Upper lobe of right lung (tissue), 1 donor: ENCODE measurements around the gene RGS3. TPM values are rescaled to one million over a fixed set of nuclear protein-coding genes. Genes with fewer than 3 reads are reported as not detected.
A peak's percentile ranks its signal among the peaks of the same experiment; 100 is the strongest.
"Not testable (repeated sequence)": the region's sequence is repeated elsewhere in the genome, so short reads cannot be mapped to it uniquely, and the experiment has no call there.

ENCODE experiments used
- ATAC-seq: fragments of 200-7000 bp; cut with Tn5 transposase; one replicate; pipeline ENCODE4 v1.9.1; 2020; ENCODE audit warnings: mild to moderate bottlenecking, moderate library complexity
- DNase-seq: peaks from one replicate; pipeline ENCODE4 v3.0.0-alpha.2; 2020
- H3K27ac ChIP-seq: fragments of 200-600 bp; one replicate; pipeline ENCODE4 v1.8.0; 2022
- H3K27me3 ChIP-seq: fragments of 200-600 bp; one replicate; pipeline ENCODE4 v1.8.0; 2022; ENCODE audit warnings: mild to moderate bottlenecking
- H3K36me3 ChIP-seq: fragments of 200-600 bp; one replicate; pipeline ENCODE4 v1.8.0; 2022
- H3K4me1 ChIP-seq: fragments of 200-600 bp; one replicate; pipeline ENCODE4 v1.8.0; 2022
- H3K4me3 ChIP-seq: fragments of 200-600 bp; one replicate; pipeline ENCODE4 v1.8.0; 2022; ENCODE audit warnings: mild to moderate bottlenecking
- H3K9me3 ChIP-seq: fragments of 200-600 bp; one replicate; pipeline ENCODE4 v1.8.0; 2022
- intact Hi-C: fragments of 100-400 bp; cut with DNase I; formaldehyde crosslinking; loops from one replicate; pipeline ENCODE4 v1.11.0; 2022
- total RNA-seq: library from RNA; stranded (reverse); fragmentation: NEBNext Ultra II Directional; extraction: Animal tissue kit (Norgen Biotek cat#: 25700); gene quantifications from one replicate; pipeline ENCODE4 v1.2.1, GENCODE V29; 2021
- TF ChIP-seq, protein P1 (sequence below): fragments of 200-600 bp; IDR thresholded peaks from one replicate; pipeline ENCODE4 v1.8.0; 2022; ENCODE audit warnings: antibody characterized with exemption
- donor health status: DM: no; HTN: yes; CAD: no; lungs with severe emphysema.

RGS3 gene
- total RNA-seq, 1 donor from 2014 or later = 71.1 TPM

DNA sequence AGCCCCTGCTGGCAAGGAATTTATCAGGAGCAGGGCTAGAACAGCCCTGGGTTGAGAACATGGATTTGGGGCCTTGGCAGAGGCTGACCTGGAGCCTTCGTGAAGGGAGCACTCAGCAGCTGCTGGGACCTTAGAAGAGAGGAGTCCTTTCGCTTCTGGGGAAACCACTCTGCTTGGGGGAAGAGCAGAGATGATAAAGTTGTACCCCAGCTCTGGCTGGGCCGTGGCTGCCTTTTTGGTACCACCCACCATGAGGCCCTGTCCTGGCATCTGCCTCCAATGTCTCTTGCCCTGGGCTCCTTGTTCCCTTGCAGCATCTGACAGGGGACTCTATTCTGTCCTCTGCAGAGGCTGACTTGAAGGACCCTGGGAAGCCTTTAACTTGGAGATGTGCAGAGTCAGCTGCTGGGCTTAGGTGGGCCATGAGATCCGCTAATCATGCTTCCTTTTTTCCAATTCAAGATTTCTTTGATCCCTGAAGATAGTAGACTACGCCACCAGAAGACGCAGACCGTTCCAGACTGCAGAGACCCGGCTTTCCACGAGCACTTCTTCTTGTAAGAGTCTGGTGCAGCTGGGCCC, 20.2 kb downstream of the RGS3 start:
- ATAC-seq (no peak), DNase-seq (no peak)
- TF ChIP-seq, protein P1, sequence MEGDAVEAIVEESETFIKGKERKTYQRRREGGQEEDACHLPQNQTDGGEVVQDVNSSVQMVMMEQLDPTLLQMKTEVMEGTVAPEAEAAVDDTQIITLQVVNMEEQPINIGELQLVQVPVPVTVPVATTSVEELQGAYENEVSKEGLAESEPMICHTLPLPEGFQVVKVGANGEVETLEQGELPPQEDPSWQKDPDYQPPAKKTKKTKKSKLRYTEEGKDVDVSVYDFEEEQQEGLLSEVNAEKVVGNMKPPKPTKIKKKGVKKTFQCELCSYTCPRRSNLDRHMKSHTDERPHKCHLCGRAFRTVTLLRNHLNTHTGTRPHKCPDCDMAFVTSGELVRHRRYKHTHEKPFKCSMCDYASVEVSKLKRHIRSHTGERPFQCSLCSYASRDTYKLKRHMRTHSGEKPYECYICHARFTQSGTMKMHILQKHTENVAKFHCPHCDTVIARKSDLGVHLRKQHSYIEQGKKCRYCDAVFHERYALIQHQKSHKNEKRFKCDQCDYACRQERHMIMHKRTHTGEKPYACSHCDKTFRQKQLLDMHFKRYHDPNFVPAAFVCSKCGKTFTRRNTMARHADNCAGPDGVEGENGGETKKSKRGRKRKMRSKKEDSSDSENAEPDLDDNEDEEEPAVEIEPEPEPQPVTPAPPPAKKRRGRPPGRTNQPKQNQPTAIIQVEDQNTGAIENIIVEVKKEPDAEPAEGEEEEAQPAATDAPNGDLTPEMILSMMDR = no peak
- Histone ChIP-seq H3K27ac (no peak overlapping the region), H3K36me3 (no peaks in the 10 kb centered on the region), H3K4me1 (peaks cover 9% of the 10 kb centered on the region), H3K27me3 (no peaks in the 10 kb centered on the region), H3K9me3 (no peaks in the 10 kb centered on the region), H3K4me3 (no peak overlapping the region)
- intact Hi-C loops = no loop called here

GRCh38 chr9:113484258-113484730, 20.8 kb downstream of the RGS3 start:
- no peak for ATAC-seq
- H3K4me3 ChIP-seq = no peak overlapping the region

DNA sequence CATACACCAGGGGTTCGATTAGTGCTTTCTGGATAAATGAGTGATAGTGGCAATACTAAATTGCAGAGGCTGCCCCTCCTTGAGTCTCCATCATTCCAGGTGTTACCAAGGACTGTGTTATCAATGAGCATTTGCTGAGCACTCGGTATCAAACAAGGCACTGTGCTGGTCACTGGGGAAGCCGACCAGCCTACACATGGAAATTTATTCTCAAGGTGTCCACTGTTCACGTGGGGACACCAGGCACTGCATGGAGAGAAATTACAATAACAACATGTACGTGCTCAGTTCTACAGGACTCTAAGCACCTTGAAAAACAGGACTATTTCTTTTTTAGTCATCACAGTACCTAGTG, 22.2 kb downstream of the RGS3 start:
- intact Hi-C loops = no loop called here
- TF ChIP-seq, protein P1 = no peak
- DNase-seq (no peak), ATAC-seq (no peak)
- no peaks in the 10 kb centered on the region for H3K36me3 ChIP-seq
- no peak overlapping the region for H3K4me3 ChIP-seq
- H3K27me3 ChIP-seq = no peaks in the 10 kb centered on the region
- H3K4me1 ChIP-seq = peaks cover 9% of the 10 kb centered on the region
- H3K9me3 ChIP-seq = no peaks in the 10 kb centered on the region
- H3K27ac ChIP-seq = no peak overlapping the region

More at GRCh38 chr9:113484258-113484730, 20.8 kb downstream of the RGS3 start:
- peak; percentile 60 for DNase-seq
- no peaks in the 10 kb centered on the region for H3K27me3 ChIP-seq
- intact Hi-C loops = no loop called here
- peaks cover 9% of the 10 kb centered on the region for H3K4me1 ChIP-seq
- peak overlapping the region; percentile 6 for H3K27ac ChIP-seq
- TF ChIP-seq, protein P1 = no peak
- H3K36me3 ChIP-seq = no peaks in the 10 kb centered on the region
- H3K9me3 ChIP-seq = no peaks in the 10 kb centered on the region

DNA sequence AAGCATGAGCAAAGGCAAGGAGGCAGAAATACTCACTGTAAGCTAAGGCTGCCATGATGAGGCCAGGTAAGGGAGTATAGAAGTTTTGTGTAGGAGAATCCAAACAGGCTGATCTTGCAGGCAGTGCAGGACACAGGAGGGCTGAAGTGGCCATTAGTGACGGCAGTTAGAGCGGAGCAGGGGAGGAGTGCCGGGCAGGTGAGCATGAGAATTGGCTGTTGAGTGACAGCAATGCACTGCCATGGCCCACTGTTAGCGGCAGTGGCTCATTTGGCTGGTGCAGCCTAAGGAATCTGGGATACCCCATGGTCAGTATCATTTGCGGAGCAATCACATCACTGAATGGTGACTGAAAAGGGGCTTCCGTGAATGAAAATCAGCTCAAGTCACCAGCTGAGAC, 22.8 kb downstream of the RGS3 start:
- Histone ChIP-seq H3K9me3 (no peaks in the 10 kb centered on the region), H3K4me3 (no peak overlapping the region), H3K36me3 (no peaks in the 10 kb centered on the region), H3K27ac (no peak overlapping the region), H3K27me3 (no peaks in the 10 kb centered on the region), H3K4me1 (peaks cover 9% of the 10 kb centered on the region)
- TF ChIP-seq, protein P1 = no peak
- intact Hi-C loops = no loop called here
- no peak for DNase-seq
- no peak for ATAC-seq

DNA sequence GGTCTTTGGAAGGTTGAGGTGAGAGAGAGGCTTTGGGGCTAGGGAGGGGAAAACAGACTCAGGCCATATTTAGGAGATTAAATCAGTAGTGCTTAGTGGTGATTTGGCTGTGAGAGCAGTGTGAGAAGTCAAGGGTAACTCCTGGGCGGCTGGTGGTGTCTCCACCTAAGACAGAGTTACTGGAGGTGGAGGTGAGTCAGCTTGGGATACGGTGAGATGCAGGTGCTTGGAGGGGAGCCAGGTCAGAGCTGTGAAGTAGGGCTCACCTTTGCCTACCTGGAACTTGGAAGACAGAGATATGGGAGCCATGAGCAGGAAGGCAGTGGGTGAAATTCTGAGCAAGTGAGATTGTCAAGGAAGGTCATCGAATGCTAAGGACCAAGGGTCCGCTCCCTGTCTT, 24.5 kb downstream of the RGS3 start:
- peak; percentile 60 for ATAC-seq
- intact Hi-C loops = no loop called here
- TF ChIP-seq, protein P1 = no peak
- Histone ChIP-seq H3K27me3 (no peaks in the 10 kb centered on the region), H3K4me1 (peaks cover 24% of the 10 kb centered on the region), H3K27ac (no peak overlapping the region), H3K36me3 (no peaks in the 10 kb centered on the region), H3K9me3 (no peaks in the 10 kb centered on the region), H3K4me3 (no peak overlapping the region)
- DNase-seq = peak; percentile 65

DNA sequence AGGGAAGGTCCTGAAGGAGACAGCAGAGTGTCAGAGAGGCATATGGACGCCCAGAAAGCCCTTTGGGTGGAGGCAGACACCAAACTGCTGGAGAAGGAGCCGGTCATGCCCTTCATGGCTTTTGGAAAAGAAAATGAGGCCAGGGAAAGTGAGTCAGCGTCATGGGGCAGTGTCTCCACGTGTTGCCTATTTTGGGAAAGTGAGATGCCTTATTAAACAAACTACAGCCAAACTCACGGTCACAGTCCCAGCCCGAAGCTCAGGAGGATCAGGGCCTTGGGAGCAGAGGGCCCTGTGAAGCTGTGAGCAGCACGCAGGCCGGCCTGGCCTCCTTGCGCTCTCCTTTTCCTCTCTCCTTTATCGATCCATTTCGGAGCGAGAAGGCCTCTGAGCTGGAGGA, 25.0 kb downstream of the RGS3 start:
- Histone ChIP-seq H3K9me3 (no peaks in the 10 kb centered on the region), H3K4me1 (peaks cover 25% of the 10 kb centered on the region), H3K36me3 (no peaks in the 10 kb centered on the region), H3K27me3 (no peaks in the 10 kb centered on the region), H3K27ac (no peak overlapping the region), H3K4me3 (no peak overlapping the region)
- peak; percentile 5 for ATAC-seq
- TF ChIP-seq, protein P1 = no peak
- intact Hi-C loops = no loop called here
- DNase-seq = peak; percentile 34

GRCh38 chr9:113491147-113491546, 27.6 kb downstream of the RGS3 start:
- H3K27ac ChIP-seq, H3K27me3 ChIP-seq, intact Hi-C loops, H3K9me3 ChIP-seq, DNase-seq, H3K36me3 ChIP-seq, H3K4me3 ChIP-seq, ATAC-seq: not testable (repeated sequence)
- H3K4me1 ChIP-seq = peaks cover 19% of the 10 kb centered on the region
